A204.1 (cell line): ENCODE results near the gene FRMD4B.

Experiments used
- FAIRE-seq: peaks from 2 replicates; lab custom pipeline; 2012; peaks lifted over from hg19 to GRCh38; lab: Jason Lieb, UNC

The FRMD4B gene

GRCh38 chr3:69321301-69322157 is 64.4 kb downstream of the FRMD4B start:
- FAIRE-seq: no peak

- FAIRE-seq: no peak
Observed at GRCh38 chr3:69320871-69321271, 65.0 kb downstream of the FRMD4B start.

- FAIRE-seq: no peak
Observed at GRCh38 chr3:69319652-69320051, 66.2 kb downstream of the FRMD4B start.

GRCh38 chr3:69318410-69318809 is 67.5 kb downstream of the FRMD4B start:
- FAIRE-seq: no peak

GRCh38 chr3:69313251-69313650 is 72.6 kb downstream of the FRMD4B start:
- no peak for FAIRE-seq

DNA sequence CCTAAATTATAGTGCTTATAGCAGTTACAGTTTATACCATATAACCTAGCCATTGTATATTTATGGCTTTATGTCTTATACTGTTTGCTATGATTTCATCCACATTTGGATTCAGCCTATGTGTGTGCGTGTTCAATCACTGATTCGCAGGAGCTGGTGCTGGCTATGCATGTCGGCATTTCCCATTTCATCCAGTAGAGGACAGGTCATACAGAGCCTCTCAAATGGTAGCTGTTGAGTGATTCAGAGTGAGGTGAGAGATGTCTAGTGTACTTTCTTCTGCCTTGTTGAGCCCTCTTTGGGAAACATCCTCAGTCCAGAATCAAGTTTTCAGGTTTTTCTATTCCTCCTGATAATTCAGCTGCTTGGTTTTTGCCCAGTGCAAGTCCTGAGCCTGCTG is 76.1 kb downstream of the FRMD4B start:
- FAIRE-seq: no peak

- FAIRE-seq: peak; percentile 82
Observed at GRCh38 chr3:69306239-69307185, 79.4 kb downstream of the FRMD4B start.

DNA sequence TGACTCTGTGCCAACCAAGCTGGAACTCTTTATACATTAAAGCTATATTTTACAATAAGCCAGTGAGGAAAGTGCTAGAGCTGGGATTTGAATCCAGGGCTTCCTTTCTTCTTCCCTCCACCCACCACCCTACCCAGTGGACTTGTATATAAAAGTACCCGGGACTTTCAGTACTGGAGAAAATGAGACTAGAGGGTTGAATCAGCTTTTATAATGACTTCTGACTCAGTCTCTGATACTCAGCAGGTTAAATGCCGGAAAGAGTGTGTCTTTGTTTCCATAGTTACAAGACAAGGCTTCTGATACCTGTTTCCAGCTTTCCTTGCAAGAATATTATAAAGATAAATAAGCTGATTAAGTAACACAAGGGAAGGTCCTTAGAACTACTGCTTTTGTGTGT is 80.9 kb downstream of the FRMD4B start:
- no peak for FAIRE-seq

GRCh38 chr3:69304396-69304795 is 81.5 kb downstream of the FRMD4B start:
- no peak for FAIRE-seq

GRCh38 chr3:69300296-69300695 is 85.6 kb downstream of the FRMD4B start:
- FAIRE-seq: no peak

DNA sequence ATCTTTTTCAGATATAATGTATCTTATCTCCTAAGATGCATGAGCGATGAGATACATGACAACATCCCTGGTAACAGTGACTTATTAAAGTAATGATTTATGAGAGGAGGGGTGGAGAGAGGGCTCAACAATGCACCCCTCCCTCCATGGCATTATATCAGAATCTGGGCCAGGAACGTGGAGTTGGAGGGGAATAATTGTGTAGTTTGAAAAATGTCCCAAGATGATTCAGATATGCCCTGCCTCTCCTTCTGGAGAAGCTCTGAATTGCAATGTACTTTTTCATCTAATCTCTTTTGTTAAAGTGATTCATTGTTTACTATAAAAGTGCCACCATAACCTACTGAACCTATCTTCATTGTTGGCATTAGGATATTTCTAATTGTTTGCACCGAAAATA is 86.5 kb downstream of the FRMD4B start:
- no peak for FAIRE-seq

DNA sequence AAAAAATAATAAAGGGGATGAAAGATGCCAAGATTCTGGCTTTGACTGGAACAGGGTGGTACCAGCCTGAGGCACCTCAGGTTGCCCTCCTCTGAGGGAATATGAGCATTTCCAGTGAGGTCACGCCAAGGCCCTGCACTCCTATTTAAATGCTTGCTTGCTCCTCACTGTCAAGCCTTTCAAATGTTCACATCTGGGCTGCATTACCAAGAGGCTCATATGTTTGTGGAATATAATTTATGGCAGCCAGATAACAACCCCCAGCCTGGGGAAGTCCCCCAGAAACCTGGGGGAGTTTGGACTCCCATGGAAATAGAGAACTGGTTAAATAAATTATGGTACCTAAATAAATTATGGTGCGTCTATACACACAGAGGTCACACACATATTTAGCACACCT is 88.4 kb downstream of the FRMD4B start:
- FAIRE-seq: no peak

- no peak for FAIRE-seq
Observed at GRCh38 chr3:69296995-69297394, 88.9 kb downstream of the FRMD4B start.

DNA sequence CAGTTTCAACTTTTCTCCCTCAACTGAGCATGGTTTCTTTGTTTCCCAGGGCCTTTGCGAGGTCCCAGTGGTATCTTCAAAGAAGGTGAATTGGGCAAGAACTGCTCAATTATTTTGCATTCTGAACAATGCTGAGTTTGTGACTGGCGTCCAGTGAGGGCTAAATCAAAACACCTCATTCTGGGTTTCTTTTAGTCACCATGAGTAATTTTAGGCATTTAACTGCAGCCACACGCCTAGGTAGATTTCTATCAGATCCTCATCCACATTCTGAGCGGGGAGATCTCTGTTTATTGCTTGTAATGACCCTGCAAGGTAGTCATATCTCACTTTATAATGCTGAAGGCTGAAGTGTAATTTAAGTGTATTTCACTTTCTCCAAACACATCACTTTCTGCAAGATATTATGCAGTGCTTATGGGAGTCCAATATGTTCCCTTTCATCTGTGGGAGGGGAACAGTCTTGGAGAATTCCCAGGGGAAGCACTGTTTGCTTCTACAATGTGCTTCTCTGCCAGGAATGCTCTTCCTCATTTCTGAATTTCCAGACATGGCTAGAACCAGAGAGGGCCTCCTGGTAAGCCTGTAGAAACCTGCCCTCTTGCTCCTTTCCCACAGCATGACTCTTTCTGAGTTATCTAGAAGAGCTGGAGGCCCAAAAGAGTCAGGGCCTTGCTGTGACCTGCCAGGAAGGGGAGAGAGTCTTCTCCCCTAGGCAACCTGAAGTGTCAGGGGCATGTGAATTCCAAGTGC is 91.7 kb downstream of the FRMD4B start:
- FAIRE-seq: no peak

- no peak for FAIRE-seq
Observed at GRCh38 chr3:69292959-69293574, 92.8 kb downstream of the FRMD4B start.

DNA sequence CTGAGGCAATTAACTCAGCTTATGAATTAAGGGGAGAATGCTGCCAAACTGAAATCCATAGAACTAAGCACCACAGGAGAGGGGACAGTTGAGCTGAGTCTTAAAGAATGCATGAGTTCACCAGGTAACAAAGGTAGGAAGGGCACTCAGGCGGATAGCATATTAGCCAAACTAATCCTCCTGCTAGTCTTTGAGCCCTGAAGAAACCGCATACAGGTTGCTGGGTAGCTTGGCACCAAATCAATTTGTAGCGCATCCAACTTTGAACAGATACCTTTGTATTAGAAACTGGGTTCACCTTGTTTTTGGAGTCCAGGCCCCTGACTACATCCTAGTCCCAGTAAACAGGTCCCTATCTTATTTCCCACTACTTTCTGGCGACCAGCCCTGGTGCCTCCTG is 93.7 kb downstream of the FRMD4B start:
- no peak for FAIRE-seq

- no peak for FAIRE-seq
Observed at GRCh38 chr3:69290430-69290829, 95.5 kb downstream of the FRMD4B start.

DNA sequence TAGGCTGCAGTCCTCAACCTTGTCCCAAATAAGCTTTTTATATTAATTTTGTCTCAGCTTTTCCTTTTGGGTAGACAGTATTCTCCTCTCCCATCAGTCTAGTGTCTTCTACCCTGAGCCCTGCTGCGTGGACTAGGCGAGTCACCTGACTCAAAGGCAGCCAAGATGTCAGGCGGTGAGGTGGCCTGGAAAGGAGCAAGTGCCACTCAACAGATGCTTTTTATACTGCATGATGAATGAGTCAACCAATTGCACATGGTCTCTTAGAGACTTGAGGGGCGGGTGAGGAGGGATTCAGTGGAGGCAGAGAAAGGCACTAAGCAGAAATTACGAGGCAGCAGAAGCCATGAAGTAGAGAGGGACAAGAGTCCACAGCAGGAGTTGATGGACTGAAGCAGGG is 95.9 kb downstream of the FRMD4B start:
- no peak for FAIRE-seq

DNA sequence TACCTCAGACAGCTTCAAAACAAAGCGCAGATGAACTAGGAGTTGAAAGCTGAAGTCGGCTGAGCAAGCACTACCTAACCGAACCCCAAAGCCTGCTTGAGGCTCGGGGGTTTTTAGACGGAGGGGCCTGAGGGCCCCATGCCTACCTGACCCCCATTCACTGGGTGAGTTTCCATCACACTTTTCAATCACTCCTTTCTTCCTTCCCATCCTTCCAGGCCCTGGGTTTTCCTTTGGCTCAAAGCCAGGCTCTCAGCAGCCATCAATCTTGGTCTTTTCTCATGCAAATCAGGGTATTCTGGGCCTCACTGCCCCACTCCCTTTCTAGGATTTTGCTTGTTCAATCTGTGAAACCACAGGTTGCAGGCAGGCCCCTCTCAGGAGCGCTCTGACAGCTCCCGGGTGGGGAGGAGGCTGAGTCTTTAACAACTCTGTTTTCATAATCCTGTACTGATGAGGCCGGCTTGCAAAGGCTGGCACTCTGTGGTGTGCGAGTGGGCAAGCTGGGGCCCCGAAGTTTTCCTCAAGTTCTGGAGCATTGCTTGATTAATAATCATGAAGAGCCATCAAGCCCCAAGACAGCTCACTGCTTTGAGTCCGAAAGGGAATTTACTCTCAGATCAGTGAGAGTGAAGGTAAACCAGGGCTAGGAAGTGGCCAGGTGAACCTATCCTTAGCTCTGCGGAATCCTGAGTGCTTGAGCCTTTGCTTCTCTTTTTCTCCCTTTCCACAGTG is 97.6 kb downstream of the FRMD4B start:
- no peak for FAIRE-seq

DNA sequence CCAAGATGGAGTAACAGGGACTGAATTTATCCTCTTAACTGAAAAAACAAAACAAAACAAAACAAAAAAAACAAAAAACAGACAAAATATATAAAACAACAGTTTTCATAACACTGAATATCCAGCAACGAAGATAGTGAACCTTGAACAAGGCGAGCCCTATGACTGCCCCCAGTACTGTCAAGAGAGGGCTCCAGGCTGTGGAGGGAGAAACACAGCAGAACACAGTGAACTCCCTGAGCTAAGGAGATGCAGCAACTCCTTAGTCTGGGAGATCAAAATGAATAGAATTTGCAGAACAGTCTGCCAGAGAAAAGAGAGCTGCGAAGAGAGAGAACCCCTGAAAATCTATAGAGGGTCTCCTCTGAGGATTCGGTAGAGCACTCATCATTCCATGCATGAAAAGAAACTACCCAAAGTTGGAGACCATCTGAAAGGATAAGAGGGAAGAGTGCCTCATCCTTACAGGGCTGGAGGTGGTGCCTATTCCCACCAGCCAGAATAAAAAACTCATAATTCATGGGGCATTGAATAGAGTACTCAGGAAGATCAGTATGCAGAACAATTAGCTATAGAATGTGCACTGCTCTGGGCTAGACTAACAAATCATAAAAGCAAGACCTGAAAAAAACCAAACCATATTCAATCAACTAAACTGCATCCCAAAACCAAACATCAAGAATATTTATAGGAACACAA is 101.8 kb downstream of the FRMD4B start:
- FAIRE-seq: no peak

- FAIRE-seq: no peak
Observed at GRCh38 chr3:69283496-69283895, 102.4 kb downstream of the FRMD4B start.
